CD4-positive, alpha-beta T cell treated with Interleukin-17A for 4 hours (primary cell): ENCODE results near the gene PAPOLG.
"Not testable (repeated sequence)": the region's sequence is repeated elsewhere in the genome, so short reads cannot be mapped to it uniquely, and the experiment has no call there.

Source experiments
- DNase-seq: peaks from one replicate; pipeline ENCODE4 v3.0.0-alpha.2; 2020; ENCODE audit warnings: mixed read lengths

The PAPOLG gene

GRCh38 chr2:60825666-60826065, 69.6 kb downstream of the PAPOLG start:
- no peak for DNase-seq

DNA sequence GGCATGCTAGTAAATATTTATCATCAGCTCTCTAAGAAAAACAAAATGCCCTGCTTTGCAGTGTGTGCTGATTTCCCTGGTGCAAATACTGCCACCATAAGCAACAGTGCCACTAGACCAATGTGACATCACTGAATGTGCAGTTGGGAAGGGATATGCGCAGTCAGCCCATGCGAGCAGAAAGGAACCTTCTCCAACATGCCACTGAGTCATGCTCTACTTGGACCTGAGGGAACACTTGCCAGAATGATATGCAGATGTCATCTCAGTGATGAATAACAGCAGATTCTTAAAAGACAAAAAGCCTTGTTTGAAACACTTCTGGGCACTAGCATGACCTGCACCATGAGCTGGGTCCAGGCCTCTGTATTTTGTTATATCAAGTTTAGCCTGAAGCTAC, 70.0 kb downstream of the PAPOLG start:
- no peak for DNase-seq

- not testable (repeated sequence) for DNase-seq
Observed at GRCh38 chr2:60826860-60827259, 70.8 kb downstream of the PAPOLG start.

GRCh38 chr2:60827369-60827768, 71.3 kb downstream of the PAPOLG start:
- DNase-seq, result no peak

GRCh38 chr2:60830991-60831390, 74.9 kb downstream of the PAPOLG start:
- no peak for DNase-seq

DNA sequence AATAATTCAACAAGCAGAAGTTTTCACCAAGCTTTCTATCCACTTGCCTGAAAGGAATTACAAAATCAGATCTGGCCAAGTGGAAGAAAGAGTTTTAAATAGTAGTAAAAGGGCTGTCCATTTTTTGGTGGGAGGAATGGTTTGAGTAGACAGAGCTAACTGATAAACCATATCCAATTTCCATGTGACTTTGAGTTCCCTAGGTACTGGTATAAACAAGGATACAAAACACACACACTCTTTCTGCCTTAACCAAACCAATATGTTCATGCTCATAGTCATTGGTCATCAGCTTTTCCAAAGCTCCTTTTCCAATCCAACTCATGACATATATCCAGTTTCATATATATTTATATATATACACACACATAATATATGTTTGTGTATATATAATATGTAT, 75.9 kb downstream of the PAPOLG start:
- no peak for DNase-seq

- no peak for DNase-seq
Observed at GRCh38 chr2:60832621-60833020, 76.6 kb downstream of the PAPOLG start.

GRCh38 chr2:60834270-60834717, 78.2 kb downstream of the PAPOLG start:
- DNase-seq, result no peak

- DNase-seq, result no peak
Observed at GRCh38 chr2:60836491-60836890, 80.4 kb downstream of the PAPOLG start.

- DNase-seq, result no peak
Observed at GRCh38 chr2:60837123-60837522, 81.1 kb downstream of the PAPOLG start.

GRCh38 chr2:60838481-60838880, 82.4 kb downstream of the PAPOLG start:
- no peak for DNase-seq

DNA sequence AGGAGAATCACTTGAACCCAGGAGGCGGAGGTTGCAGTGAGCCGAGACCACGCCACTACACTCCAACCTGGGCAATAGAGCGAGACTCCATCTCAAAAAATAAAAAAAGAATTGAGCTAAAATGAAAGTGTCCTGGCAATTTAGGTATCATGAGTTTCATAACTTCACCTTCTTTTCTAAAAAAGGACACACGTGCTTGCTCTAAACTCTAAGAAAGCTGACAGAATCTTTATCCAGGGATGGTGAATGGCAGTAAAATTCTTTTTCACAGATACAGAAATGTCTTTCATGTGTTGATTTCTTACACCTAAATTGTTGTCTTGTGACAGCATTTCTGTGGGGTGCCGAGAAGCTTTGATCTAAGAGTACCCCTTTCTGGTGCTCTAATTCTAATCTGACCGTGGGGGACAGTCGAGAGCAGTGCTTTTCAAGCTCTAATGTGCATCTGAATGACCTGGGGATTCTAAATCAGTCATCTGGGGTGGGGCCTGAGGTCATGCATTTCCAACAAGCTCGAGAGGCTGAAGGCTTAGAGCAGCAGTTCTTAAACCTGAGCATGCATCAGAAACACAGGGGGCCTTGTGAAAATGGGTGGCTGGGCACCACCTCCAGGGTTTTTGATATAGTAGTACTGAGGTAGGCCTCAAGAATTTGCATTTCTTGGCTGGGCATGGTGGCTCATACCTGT, 83.2 kb downstream of the PAPOLG start:
- no peak for DNase-seq

DNA sequence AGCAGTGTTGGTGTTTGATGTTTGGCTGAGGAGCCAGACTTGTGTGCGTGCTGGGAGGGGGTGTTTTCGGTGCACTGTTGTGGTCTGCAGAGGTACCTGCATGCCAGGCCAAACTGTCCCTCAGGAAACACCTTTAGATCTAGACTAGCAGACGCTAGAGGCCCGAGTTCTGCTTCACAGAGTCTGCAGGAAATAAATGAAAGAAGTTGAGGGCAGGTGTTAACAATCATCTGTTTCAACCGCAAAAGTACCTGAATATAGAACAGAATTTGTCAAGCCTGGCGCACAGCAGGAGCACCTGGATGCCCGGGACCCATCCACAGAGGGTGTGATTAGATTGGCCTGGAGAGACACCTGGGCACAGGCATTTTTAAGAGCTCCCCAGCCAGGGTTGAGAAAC, 84.8 kb downstream of the PAPOLG start:
- DNase-seq, result peak; percentile 6

DNA sequence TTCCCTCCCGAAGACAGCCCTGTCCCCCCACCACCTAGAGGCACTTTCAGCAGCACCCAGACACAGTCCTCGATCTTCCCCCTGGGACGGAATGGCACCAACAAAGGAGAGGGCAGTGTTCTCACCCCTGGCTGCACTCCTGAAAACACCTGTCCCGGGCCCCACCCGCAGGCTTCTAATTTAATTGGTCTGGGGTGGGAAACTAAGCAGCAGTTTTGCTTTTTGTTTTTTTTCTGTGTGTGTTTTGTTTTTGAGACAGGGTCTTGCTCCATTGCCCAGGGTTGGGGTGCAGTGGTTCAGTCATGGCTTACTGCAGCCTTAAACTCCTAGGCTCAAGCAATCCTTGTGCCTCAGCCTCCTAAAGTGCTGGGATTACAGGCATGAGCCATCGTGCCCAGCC, 86.9 kb downstream of the PAPOLG start:
- DNase-seq, result no peak

DNA sequence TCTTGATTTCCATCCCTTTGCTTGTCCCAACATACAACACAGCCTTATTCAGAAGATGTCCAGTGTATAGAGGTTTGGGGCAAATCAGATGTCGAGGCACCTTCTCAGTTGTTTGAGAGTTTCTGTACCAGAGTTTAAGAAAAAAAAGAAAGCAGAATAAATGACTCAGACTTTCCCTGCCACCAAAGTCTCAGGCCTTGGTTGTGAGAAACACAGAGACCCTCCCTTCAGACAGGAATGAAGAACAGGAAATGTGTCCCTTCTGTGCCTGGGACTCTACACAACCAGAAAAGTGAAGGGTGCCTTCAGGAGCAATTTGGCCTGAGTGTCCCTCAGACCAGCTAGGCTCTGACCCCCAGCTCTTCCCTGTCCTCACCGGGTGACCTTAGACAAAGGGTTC, 88.0 kb downstream of the PAPOLG start:
- no peak for DNase-seq

DNA sequence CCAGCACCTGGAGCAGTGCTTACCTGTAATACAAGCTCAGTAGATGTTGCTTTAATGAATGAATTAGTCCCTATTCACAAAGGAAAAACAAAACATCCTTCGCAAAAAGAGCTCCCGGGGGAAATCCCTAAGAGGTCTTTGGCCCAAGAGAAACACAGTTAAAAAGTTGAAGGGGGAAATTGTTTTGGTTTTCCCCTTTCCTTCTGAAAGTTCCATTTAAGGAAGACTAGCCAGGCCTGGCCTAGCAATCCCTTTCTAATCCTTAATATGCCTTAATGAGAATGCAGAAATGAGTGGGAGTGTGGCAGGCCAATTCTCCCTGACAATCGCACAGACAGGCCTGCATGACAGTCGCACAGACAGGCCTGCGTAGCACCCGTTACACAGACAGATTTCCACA, 91.8 kb downstream of the PAPOLG start:
- DNase-seq, result no peak
